ENCODE results near the gene XYLT1.

XYLT1 gene

DNA sequence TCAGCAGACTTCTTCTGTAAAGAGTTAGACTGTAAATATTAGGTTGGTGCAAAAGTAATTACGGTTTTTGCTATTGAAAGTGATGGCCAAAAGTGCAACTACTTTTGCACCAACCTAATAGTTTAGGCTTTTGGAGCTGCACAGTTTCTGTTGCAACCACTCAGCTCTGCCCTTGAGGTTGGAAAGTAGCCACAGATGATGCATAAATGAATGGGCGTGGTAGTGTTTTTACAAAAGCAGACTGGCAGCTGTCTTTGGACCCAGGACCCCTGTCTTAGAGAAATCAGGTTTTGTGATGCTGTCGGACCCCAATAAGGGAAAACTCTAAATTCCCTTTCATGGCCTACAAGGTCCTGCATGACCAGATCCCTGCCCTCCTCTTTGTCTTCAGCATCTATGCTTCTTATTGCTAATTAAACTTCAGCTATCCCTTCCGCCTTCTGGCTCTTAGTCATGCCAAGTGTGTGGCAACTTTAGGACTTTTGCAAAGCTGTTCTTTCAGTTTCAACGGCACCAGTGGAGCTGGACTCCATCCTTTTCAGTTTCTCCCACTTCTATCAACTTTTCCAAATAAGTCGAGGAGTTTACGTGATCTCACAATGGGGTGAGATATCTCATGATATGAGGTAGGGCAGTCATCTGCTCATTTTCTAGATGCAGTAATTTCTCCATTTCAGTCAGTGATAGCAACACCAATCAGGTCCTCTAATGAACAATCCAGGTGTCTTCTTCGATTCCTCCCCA is 232.3 kb downstream of the XYLT1 start:
- TF ChIP-seq, protein P1, sequence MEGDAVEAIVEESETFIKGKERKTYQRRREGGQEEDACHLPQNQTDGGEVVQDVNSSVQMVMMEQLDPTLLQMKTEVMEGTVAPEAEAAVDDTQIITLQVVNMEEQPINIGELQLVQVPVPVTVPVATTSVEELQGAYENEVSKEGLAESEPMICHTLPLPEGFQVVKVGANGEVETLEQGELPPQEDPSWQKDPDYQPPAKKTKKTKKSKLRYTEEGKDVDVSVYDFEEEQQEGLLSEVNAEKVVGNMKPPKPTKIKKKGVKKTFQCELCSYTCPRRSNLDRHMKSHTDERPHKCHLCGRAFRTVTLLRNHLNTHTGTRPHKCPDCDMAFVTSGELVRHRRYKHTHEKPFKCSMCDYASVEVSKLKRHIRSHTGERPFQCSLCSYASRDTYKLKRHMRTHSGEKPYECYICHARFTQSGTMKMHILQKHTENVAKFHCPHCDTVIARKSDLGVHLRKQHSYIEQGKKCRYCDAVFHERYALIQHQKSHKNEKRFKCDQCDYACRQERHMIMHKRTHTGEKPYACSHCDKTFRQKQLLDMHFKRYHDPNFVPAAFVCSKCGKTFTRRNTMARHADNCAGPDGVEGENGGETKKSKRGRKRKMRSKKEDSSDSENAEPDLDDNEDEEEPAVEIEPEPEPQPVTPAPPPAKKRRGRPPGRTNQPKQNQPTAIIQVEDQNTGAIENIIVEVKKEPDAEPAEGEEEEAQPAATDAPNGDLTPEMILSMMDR (IDR thresholded peaks at IDR 0.05) = no peak

DNA sequence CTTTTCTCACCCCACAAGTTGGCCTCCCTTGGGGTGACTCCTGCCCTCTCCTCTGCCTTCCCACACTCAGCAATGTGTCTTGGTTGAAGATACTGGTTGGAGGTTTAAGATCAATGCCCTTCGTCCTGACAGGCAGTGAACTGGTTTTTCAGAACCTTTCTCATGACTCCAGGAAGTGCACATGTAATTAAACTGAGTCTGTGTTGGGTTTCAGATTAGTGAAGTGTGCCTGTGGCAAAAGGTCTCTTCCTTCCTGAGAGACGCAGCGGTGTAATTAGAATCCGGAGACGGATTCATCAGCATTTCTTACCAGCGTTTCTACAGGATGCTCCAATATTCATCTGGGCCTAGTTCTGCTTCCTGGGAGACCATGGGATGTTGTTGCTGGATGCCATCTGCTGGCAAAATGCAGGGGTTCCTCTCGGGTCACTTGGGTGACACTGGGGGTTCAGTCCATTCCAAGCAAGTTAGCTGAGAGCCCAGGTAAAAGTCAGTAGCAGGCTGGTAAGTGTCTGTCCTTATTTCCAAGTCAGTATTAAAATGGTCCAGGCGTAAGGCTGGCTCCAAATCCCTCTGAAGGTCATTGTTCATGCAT is 233.3 kb downstream of the XYLT1 start:
- TF ChIP-seq, protein P1 (IDR thresholded peaks at IDR 0.05) = no peak

DNA sequence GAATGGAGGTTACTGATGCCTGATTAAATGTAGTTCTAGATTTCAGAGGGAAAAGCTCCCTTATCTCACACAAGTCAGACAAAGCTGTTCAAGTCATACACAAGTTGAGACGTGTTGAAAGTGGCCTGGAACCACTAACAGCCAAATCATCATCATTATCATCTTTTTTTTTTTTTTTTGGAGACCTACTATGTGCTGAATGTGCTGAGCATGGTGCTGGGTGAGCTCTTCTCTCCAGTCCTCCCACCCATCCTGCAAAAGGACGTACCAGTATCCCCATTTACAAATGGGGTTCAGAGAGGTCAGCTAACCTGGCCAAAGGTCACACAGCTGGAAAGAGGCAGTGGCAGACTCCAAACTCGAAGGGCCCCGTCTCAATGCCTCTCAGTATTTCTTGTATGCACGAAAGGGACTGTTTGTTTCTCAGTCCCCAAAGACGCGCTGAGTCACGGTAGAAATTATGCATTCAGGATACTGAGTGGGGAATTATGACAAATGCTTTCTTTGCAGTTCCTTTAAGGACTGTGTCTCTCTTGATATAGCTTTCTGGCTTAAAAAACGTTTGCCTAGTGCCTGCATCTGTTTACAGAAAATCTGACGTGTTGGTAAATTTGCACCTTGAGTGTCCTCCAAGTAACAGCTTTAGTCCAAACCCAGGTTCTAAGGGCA is 235.5 kb downstream of the XYLT1 start:
- TF ChIP-seq, protein P1 (IDR thresholded peaks at IDR 0.05) = no peak

DNA sequence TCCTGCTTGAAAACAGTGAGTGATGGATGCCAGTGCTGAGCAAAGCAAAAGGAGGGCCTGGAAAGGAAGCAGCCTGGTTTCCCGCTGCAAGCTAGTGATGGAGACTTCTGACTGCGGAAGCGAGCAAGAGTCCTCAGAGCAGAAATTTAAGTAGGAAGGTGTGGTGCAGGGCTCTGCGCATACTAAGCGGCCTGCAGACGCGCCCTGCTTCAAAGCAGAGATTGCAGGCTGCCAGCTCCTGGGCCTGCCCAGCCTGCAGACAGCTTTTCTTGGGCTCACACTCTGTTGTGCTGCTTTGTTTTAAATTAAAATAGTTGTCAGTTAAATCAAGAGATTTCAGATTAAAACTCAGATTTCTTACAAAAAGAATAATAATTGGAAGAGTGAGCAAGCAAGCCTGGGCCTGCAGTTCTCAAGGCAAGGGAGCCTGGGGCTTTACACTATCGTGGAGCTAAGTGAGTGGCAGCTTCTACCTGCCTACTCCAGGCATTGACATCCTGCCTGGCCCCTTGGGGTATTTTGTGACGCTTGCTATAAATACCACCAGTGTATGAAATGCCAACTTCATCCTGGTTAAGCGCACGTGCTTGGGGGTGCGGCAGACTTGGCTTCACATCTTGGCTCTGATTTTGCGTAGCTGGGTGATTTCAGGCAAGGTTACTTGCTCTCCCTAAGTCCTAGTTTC is 237.3 kb downstream of the XYLT1 start:
- TF ChIP-seq, protein P1 (IDR thresholded peaks at IDR 0.05) = no peak

DNA sequence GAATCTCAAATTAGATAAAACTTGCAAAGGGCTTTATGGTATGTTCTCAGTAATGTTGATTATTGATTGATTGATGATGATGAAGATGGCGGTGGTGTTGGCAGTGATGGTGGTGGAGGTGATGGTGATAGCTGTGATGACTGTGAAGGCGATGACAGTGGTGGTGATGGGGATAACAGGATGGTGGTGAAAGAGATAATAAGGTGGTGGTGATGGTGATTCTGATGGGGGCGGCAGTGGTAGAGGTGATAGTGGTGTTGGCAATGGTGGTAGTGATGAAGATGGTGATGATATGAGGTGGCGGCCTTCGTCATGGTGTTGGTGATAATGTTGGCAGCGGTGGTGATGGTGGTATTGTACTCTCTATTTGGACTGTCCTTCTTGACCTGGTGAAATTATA is 238.3 kb downstream of the XYLT1 start:
- TF ChIP-seq, protein P1 (IDR thresholded peaks at IDR 0.05) = no peak

DNA sequence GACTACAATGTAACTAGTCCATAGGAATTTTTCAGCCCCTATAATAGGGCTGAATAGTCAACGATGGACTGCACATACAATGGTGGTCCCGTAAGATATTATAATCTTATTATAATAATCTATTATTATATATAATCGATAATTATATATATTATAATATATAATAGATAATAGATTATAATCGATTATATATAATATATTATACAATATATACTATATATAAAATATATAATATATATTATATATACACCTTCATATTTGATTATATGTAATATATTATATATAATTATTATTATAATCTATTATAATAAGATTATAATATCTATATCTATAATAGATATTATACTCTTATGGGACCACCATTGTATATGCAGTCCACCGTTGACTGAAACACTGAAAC is 238.8 kb downstream of the XYLT1 start:
- TF ChIP-seq, protein P1 (IDR thresholded peaks at IDR 0.05) = no peak

DNA sequence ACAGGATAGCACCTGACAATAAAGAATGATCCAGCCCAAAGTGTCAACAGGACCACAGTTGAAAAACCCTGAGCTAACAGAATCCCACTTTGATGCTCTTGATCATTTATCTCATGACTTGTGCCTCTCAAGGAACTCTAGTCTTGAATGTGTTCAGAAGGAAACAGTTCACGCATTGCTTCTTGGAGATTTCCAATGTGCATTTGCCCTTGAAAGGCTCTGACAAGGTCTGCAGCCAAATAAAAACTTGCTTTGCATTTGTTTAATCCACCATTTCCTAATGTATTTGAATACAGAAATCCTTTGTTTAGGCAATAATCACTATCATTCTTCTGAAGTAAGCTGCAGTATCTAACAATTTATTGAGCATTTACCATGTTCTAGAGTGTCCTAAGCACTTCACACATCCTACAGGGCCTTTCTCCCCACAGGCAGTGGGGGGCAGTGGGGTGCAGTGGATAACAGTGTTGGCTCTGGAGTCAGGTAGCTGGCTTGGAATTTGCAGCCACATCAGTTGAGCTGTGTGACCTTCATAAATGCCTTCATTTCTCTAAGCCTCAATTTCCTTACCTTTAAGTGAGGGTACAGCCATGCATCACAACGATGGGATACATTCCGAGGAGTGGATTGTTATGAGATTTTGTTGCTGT is 239.7 kb downstream of the XYLT1 start:
- TF ChIP-seq, protein P1 (IDR thresholded peaks at IDR 0.05) = no peak
